ENCODE data around the gene TUFT1.

TUFT1 gene

DNA sequence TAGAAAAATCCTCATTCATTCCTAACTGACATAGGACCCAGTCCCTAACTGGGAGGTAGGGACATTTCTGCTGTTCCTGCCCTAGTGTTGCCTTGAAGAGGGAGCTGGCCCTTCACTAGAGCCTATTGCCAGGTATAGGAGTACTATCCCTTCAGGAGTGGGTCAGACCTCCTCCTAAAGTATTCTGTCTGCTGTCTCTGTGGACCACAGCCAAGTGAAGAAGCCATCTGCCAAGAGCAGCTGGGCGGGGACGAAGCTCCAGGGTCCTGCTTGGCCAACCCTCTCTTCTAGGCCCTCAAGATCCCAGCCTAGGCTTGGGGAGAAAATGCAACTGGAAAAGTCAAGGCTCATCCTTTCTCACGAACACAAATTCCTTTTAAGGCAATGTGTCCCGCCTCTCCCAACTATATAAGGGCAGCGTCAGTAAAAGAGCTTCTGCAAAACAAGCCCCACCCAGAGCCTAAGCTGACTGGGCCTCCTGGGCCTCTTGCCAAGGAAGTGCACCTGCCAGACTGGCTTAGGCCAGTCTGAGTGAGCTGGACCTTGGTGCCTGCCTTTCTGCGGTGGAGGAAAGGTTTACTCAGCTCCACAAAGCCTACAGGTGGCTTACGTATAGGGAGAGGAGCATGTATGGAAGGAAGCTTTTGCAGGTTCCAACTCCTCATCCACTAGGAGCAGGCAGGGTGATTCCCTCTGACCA lies 638 bp upstream of the TUFT1 start:
- DNase-seq (ENCODE audit: low spot score), result peak; percentile 39

DNA sequence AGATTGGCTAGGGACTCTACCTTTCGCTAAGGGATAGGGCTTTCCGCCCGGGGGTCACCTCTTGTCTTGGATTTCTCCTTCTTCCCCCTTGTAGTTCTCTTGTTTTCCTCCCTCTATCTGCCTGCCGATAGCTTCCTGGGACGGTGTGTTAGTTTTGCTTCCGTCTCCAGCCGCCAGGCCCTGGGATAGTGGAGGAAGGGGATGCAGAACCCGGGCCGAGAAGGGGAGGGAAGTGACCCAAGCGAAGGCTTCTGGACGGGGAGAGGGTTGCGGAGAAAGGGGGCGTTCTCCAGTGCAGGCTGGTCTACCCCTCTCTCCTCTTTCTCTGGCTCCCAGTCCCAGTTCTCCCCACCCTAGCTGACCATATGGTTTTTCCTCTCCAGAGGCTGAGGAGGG lies 871 bp downstream of the TUFT1 start:
- DNase-seq (ENCODE audit: low spot score), result peak; percentile 42

GRCh38 chr1:151541752-151542151 lies 1.6 kb downstream of the TUFT1 start:
- DNase-seq (ENCODE audit: low spot score), result no peak

DNA sequence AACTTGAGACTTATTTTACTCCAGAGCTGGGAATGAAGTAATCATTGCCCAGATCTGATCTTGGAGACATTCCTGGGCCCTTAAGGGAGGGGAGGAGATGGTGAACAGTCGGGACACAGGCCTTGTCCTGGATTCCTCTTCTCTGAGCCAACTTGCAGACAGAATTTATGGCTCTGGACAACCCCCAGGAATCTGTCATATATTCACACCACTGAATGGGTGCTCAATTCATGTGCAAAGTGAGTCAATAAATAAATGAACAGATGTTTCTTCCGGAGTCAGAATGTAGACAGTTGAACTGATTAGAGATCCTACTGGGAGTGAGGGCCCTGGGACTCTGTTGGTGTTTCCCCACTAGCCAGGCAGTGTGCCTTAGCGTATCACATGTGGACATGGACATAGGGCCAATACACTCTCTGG lies 2.6 kb downstream of the TUFT1 start:
- DNase-seq (ENCODE audit: low spot score), result no peak

DNA sequence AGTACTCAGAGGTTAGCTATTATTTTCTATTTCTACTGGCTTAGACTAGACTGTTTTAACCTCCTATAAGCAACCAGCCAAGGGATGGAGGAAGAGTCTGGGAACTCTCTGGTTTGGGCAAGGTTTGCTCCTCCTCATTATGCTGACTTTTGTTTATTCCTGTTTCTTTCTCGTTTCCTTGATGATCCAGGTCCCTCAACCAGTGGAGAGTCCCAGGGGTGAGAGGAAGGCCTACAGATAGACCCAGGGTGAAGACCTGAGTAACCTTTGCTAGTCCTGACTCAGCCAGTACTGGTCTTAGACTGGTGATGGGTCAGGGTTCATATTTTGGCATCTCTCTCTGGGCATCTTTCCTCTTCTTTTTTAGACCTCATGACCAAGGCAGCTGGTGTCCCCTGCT lies 5.4 kb downstream of the TUFT1 start:
- DNase-seq (ENCODE audit: low spot score), result no peak

GRCh38 chr1:151546011-151546925 lies 6.2 kb downstream of the TUFT1 start:
- DNase-seq (ENCODE audit: low spot score), result no peak

DNA sequence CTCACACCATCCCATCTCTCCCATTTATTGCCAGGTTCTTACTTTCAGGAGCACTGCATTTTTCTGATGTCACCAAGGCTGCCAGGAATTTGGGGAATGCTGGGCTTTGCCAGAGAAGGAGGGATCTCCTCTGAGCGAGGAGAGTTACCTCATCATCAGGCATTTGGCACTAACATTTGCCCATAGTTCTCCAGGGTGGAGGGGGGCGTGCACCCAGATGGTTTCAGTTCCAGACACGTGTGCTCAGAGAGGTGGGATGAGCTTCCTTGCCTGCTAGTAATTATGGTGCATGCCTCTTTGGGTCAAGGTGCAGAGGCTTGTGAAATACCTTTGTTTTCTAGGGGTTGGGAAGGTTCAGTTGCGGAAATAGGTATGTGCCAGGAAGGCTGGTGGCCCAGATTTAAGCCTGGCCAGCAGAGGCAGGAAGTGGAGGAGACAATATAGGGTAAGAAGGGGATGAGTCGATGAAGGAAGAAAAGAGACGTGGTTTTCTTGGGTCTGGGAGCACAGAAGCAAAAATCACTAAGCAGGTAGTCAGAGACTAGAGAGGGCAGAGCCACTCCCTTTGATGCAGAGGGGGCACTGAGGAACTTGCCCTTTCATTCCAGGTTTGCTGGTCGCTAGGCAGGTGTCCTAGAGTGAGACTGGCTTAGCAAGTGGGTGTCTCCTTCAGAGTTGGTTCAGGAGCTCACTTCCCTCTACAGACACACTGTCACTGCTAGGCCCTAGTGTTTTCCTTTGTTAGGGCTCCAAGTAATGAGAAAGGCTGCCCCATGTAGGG lies 7.2 kb downstream of the TUFT1 start:
- DNase-seq (ENCODE audit: low spot score), result peak; percentile 63

- DNase-seq (ENCODE audit: low spot score), result no peak
Observed at GRCh38 chr1:151547900-151548230, 7.8 kb downstream of the TUFT1 start.

- DNase-seq (ENCODE audit: low spot score), result no peak
Observed at GRCh38 chr1:151549199-151549598, 9.1 kb downstream of the TUFT1 start.

DNA sequence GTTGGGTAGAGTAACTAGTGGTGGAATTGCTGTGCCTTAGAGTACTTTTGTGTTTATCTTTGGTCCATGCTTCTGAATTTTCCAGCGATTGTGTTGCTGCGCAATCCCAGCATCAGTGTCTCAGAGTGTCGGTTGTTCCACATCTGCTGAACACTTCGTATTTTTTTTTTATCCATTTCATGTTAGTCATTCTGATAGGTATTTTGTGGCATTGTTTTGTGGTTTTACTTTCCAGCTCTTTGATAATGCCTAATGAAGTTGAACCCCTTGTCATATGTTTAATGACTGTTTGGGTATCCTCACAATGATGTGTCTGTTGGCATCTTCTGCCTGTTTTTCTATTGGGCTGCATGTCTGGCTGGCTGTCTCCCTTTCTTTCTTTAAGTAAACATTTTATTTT lies 13.6 kb downstream of the TUFT1 start:
- DNase-seq (ENCODE audit: low spot score), result no peak

- DNase-seq (ENCODE audit: low spot score), result no peak
Observed at GRCh38 chr1:151556052-151556451, 15.9 kb downstream of the TUFT1 start.

GRCh38 chr1:151562661-151563060 lies 22.6 kb downstream of the TUFT1 start:
- no peak for DNase-seq (ENCODE audit: low spot score)

- DNase-seq (ENCODE audit: low spot score), result no peak
Observed at GRCh38 chr1:151563376-151563775, 23.3 kb downstream of the TUFT1 start.

GRCh38 chr1:151565502-151566189 lies 25.5 kb downstream of the TUFT1 start:
- DNase-seq (ENCODE audit: low spot score), result no peak

DNA sequence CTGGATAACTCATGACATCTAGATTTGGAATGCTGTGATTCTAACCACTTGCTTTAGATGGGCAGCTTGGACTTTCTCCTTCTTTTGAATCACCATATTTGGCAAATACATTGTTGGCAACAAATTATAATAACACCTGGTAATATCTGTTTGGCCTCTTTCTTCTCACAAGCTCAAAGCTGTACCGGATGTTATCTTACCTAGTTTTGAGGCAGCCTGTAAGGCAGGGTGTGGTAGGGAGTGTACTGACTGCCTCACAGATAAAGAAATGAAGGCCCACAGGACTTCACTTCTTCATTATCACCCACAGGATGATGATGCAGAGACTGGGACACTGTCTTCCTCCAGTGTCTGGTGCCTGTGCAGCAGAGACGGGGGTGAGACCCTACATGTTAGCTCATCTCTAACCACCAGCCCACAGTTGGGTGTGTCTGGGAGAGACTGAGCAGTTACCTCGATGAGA lies 28.5 kb downstream of the TUFT1 start:
- DNase-seq (ENCODE audit: low spot score), result no peak

GRCh38 chr1:151570819-151571218 lies 30.7 kb downstream of the TUFT1 start:
- no peak for DNase-seq (ENCODE audit: low spot score)

GRCh38 chr1:151574575-151575529 lies 34.7 kb downstream of the TUFT1 start:
- no peak for DNase-seq (ENCODE audit: low spot score)

- no peak for DNase-seq (ENCODE audit: low spot score)
Observed at GRCh38 chr1:151577173-151577572, 37.1 kb downstream of the TUFT1 start.

DNA sequence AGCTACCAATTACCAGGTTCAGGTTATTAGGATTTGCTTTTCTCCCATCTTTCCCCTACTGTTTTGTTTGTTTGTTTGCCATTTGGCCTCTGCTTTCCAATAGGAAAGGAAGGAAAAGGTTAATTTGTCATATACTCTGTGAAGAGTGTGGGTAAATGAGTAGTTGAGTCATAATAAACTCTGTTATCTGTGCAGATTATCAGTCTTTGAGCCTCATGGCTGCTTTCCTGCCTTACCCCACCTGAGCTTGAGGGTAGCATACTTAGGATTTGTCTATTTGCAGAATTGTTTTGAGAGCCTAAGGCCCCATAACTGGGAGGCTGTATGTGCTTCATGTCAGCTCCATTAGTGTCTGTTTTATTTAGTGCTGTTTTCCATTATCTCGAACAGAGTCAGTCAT lies 38.8 kb downstream of the TUFT1 start:
- DNase-seq (ENCODE audit: low spot score), result no peak

DNA sequence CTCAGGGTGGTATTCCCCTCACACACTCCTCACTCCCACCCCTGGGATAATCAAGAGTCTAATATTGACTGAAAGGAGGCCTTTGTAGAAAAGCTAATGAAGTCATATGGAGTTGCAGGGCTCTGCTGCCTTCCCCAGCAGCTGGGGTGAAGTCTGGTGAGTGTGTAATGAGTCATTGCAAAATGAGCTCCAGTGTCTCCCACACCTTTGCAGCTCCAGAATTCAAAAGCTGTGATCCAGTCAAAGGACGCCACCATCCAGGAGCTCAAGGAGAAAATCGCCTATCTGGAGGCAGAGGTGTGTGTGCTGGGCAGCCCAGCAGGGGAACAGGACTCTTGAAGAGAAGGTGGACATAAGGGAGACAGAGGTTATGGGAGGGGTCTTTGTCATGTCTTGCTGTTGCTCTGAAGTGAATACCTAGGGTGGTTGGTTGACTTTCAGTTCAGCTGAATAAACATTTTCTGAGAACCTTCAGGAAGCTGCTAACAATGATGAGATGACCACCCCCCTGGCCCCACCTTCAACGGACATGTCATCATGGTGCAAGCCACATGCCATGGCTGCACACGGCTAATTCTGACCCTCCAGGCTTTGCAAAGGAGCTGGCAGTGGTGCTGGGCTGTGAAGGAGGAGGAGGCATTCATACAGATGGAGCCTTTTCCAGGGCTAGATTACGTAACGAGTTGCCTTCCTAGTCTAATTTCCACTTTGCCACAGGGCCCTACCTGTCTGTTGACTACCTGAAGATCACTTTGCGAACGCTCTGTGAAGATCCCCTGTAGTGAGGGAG lies 39.5 kb downstream of the TUFT1 start:
- DNase-seq (ENCODE audit: low spot score), result no peak
